ENCODE results near the gene ABHD16A.

Gene ABHD16A

GRCh38 chr6:31692886-31693285 lies 10.2 kb downstream of the ABHD16A start:
- TF ChIP-seq CTCF (IDR thresholded peaks at IDR 0.05; ENCODE audit: low read depth, low read length, missing control alignments) = no peak
- DNase-seq (ENCODE audit: extremely low read depth, low read depth) = no peak
- H3K4me3 ChIP-seq (replicated peaks; ENCODE audit: low read depth, low read length) = no peak overlapping the region

- DNase-seq (ENCODE audit: extremely low read depth, low read depth) = no peak
- no peak for TF ChIP-seq CTCF (IDR thresholded peaks at IDR 0.05; ENCODE audit: low read depth, low read length, missing control alignments)
- H3K4me3 ChIP-seq (replicated peaks; ENCODE audit: low read depth, low read length) = no peak overlapping the region
Observed at GRCh38 chr6:31692353-31692752, 10.8 kb downstream of the ABHD16A start.

GRCh38 chr6:31691564-31692108 lies 11.5 kb downstream of the ABHD16A start:
- H3K4me3 ChIP-seq (replicated peaks; ENCODE audit: low read depth, low read length) = no peak overlapping the region
- no peak for TF ChIP-seq CTCF (IDR thresholded peaks at IDR 0.05; ENCODE audit: low read depth, low read length, missing control alignments)
- no peak for DNase-seq (ENCODE audit: extremely low read depth, low read depth)

- TF ChIP-seq CTCF (IDR thresholded peaks at IDR 0.05; ENCODE audit: low read depth, low read length, missing control alignments) = no peak
- no peak for DNase-seq (ENCODE audit: extremely low read depth, low read depth)
- no peak overlapping the region for H3K4me3 ChIP-seq (replicated peaks; ENCODE audit: low read depth, low read length)
Observed at GRCh38 chr6:31691078-31691463, 12.1 kb downstream of the ABHD16A start.

- DNase-seq (ENCODE audit: extremely low read depth, low read depth) = no peak
- TF ChIP-seq CTCF (IDR thresholded peaks at IDR 0.05; ENCODE audit: low read depth, low read length, missing control alignments) = no peak
- no peak overlapping the region for H3K4me3 ChIP-seq (replicated peaks; ENCODE audit: low read depth, low read length)
Observed at GRCh38 chr6:31690231-31691077, 12.7 kb downstream of the ABHD16A start.

- DNase-seq (ENCODE audit: extremely low read depth, low read depth) = no peak
- H3K4me3 ChIP-seq (replicated peaks; ENCODE audit: low read depth, low read length) = no peak overlapping the region
- TF ChIP-seq CTCF (IDR thresholded peaks at IDR 0.05; ENCODE audit: low read depth, low read length, missing control alignments) = peak; percentile 51
Observed at GRCh38 chr6:31689249-31690110, 13.6 kb downstream of the ABHD16A start.

Data from HFF-Myc (cell line).